Kidney (tissue), 14 donors: Measurements from ENCODE around the gene RIT2. TPM values are rescaled to one million over a fixed set of nuclear protein-coding genes. Genes with fewer than 3 reads are reported as not detected.

Experiments used
- DNase-seq, 5 donors: peaks; one replicate each; pipeline ENCODE4 v3.0.0-alpha.2; 2013 to 2020
- FAIRE-seq: peaks from 2 replicates; lab custom pipeline; 2012; peaks lifted over from hg19 to GRCh38; lab: Jason Lieb, UNC
- H3K27ac ChIP-seq, 2 donors: one replicate each; pipeline ENCODE4 v1.7.0; 2013; ENCODE audit warnings: low read depth in 2 of 2, low read length in 2 of 2, inconsistent platforms in 1 of 2
- H3K27me3 ChIP-seq: one replicate; pipeline ENCODE4 v1.7.1; 2013; ENCODE audit warnings: low read length, inconsistent platforms; ENCODE audit not compliant: control insufficient read depth, insufficient read depth
- H3K36me3 ChIP-seq, 3 donors: one replicate each; pipeline versions ENCODE4 v1.7.0 to v1.7.1; 2013; ENCODE audit warnings: low read length in 3 of 3, control low read depth in 1 of 3, inconsistent platforms in 1 of 3; ENCODE audit not compliant: insufficient read depth in 3 of 3, control insufficient read depth in 2 of 3
- H3K4me1 ChIP-seq, 3 donors: one replicate each; pipeline versions ENCODE4 v1.7.0 to v1.7.1; 2013; ENCODE audit warnings: low read length in 3 of 3, inconsistent platforms in 1 of 3, low read depth in 1 of 3; ENCODE audit not compliant: control insufficient read depth in 2 of 3, insufficient read depth in 2 of 3
- H3K4me3 ChIP-seq, 3 donors: one replicate each; pipeline versions ENCODE4 v1.7.0 to v1.8.1; 2013; ENCODE audit warnings: low read length in 3 of 3, control low read depth in 1 of 3, inconsistent platforms in 1 of 3
- H3K9ac ChIP-seq, 3 donors: one replicate each; pipeline versions ENCODE4 v1.7.0 to v1.7.1; 2013; ENCODE audit warnings: low read length in 3 of 3, control low read depth in 1 of 3, inconsistent platforms in 1 of 3
- H3K9me3 ChIP-seq, 3 donors: one replicate each; pipeline versions ENCODE4 v1.7.0 to v1.7.1; 2013; ENCODE audit warnings: low read length in 3 of 3, control low read depth in 1 of 3, inconsistent platforms in 1 of 3; ENCODE audit not compliant: control insufficient read depth in 2 of 3, insufficient read depth in 1 of 3
- intact Hi-C: fragments of 100-400 bp; cut with DNase I; formaldehyde crosslinking; loops from one replicate; pipeline ENCODE4 v1.11.1; 2022
- polyA plus RNA-seq: library from polyadenylated mRNA; stranded (reverse); fragments of 350-450 nt; fragmentation: Illumina TruSeq; extraction: RNeasy Lipid Tissue Mini Kit (QIAGEN cat#74804); gene quantifications from one replicate; pipeline ENCODE4 v1.2.3, GENCODE V29; 2014; ENCODE audit warnings: low read depth, low replicate concordance; ENCODE audit not compliant: insufficient read depth
- total RNA-seq: library from RNA; stranded (reverse); fragmentation: NEBNext Ultra II Directional; extraction: Animal tissue kit (Norgen Biotek cat#: 25700); gene quantifications from one replicate; pipeline ENCODE4 v1.2.1, GENCODE V29; 2021
- TF ChIP-seq, protein P1 (sequence below): IDR thresholded peaks from 3 replicates; pipeline ENCODE4 v1.5.1; 2012; ENCODE audit warnings: mild to moderate bottlenecking, moderate library complexity, borderline replicate concordance; ENCODE audit not compliant: insufficient read depth; ENCODE audit errors: extremely low read depth
- donor health status: control.
- donor health status: control.
- donor health status: control.
- donor health status: control.
- donor health status: control.
- donor health status: DM: yes; HTN: yes; CAD: no.
- donor health status: Normal renal cell carcinoma (clear cell type).

Gene RIT2
- total and polyA plus RNA-seq, 2 donors from 2014 or later = not detected

DNA sequence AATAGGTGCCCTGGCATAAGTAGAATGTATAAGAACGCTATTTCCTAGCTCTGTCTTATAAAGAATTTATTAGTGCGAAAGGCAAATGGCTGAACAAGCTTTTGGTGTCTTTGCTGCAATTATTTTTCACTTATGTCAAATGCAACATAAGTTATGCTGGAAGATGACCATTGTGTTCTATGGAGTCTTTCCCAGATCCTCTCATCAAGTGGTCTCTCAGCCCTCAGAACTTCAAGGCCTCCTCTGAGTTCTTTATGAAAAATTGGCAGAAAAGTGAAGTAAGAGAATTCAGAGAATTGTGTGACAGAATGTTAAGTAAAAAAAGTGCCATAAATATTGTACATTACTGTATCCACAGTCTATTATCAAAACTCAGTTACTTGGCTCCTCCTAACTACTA lies 75.2 kb downstream of the RIT2 start:
- TF ChIP-seq, protein P1, sequence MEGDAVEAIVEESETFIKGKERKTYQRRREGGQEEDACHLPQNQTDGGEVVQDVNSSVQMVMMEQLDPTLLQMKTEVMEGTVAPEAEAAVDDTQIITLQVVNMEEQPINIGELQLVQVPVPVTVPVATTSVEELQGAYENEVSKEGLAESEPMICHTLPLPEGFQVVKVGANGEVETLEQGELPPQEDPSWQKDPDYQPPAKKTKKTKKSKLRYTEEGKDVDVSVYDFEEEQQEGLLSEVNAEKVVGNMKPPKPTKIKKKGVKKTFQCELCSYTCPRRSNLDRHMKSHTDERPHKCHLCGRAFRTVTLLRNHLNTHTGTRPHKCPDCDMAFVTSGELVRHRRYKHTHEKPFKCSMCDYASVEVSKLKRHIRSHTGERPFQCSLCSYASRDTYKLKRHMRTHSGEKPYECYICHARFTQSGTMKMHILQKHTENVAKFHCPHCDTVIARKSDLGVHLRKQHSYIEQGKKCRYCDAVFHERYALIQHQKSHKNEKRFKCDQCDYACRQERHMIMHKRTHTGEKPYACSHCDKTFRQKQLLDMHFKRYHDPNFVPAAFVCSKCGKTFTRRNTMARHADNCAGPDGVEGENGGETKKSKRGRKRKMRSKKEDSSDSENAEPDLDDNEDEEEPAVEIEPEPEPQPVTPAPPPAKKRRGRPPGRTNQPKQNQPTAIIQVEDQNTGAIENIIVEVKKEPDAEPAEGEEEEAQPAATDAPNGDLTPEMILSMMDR = no peak
- no peaks in the 10 kb centered on the region for H3K27me3 ChIP-seq
- no peaks in the 10 kb centered on the region for H3K4me1 ChIP-seq
- H3K27ac ChIP-seq = no peak overlapping the region
- no peaks in the 10 kb centered on the region for H3K36me3 ChIP-seq
- FAIRE-seq = no peak
- H3K9ac ChIP-seq = no peak overlapping the region
- no peaks in the 10 kb centered on the region for H3K9me3 ChIP-seq
- DNase-seq = peak in 1 of 5 donors; percentile 24
- intact Hi-C loops = no loop called here
- H3K4me3 ChIP-seq = no peak overlapping the region

DNA sequence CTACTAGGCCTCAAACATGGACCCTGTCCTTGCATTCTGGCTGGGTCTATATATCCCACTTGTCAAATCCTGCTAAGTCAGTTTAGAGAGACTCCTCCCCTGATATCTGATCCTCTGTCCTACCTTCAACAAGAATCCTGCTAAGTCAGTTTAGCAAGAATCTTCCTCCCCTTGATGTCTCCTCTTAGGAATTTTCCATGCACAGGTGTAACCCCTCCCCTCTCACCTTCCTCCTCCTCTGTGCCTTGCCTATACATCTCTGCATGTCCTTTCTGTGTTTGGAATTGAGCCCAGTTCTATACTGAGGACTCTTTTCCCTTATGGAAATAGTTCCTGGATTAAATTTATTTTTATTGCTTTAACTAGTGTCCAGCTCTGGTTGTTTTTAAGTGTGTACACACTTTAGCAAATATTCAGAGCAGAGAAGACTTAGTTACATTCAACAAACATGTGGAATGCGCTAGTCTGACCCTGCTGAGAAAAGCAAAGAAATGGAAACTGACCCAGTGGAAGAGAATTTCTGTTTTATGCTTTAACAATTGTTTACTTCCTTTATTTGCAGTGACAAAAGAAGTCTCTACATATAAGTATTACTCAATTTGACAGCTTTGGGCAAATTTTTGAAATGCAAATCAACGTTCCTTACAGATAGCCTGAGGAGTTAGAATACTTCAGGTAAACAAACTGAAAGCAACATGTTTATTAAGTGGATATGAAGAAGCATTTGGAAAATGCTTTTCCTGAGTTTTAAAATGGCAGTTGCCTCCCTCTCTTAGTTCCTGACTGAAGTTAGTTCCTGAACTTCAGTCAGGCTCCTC lies 80.6 kb downstream of the RIT2 start:
- no peak overlapping the region for H3K4me3 ChIP-seq
- no peak overlapping the region for H3K9ac ChIP-seq
- no peaks in the 10 kb centered on the region for H3K36me3 ChIP-seq
- H3K27me3 ChIP-seq = no peaks in the 10 kb centered on the region
- no peak overlapping the region for H3K27ac ChIP-seq
- FAIRE-seq = no peak
- intact Hi-C loops = no loop called here
- DNase-seq = no peak
- no peaks in the 10 kb centered on the region for H3K9me3 ChIP-seq
- TF ChIP-seq, protein P1 = no peak
- no peaks in the 10 kb centered on the region for H3K4me1 ChIP-seq

GRCh38 chr18:43031169-43031568 lies 84.3 kb downstream of the RIT2 start:
- no peak for FAIRE-seq
- Histone ChIP-seq H3K9ac (no peak overlapping the region), H3K27ac (no peak overlapping the region), H3K27me3 (no peaks in the 10 kb centered on the region), H3K36me3 (no peaks in the 10 kb centered on the region), H3K4me3 (no peak overlapping the region), H3K9me3 (no peaks in the 10 kb centered on the region), H3K4me1 (no peaks in the 10 kb centered on the region)
- TF ChIP-seq, protein P1 = no peak
- DNase-seq = no peak
- intact Hi-C loops = no loop called here
